Panc1 (cell line): ENCODE results near the gene GNB2. TPM values are rescaled to one million over a fixed set of nuclear protein-coding genes. Genes with fewer than 3 reads are reported as not detected.
"Not testable (repeated sequence)": the region's sequence is repeated elsewhere in the genome, so short reads cannot be mapped to it uniquely, and the experiment has no call there.

Experiments
- ATAC-seq: fragments of 200-7000 bp; cut with Tn5 transposase; 2 replicates; pipeline ENCODE4 v1.9.1; 2020; ENCODE audit warnings: mild to moderate bottlenecking, moderate library complexity
- BruUV-seq: library from RNA; stranded (reverse); fragments of 400-500 nt; replicated peaks from 2 replicates; lab custom pipeline; 2021; lab: Mats Ljungman, UMichigan
- CTCF ChIA-PET: fragments of 300-600 bp; sonication (Branson Sonifier 250); formaldehyde crosslinking; loops from one replicate; lab custom pipeline; 2022; ENCODE audit warnings: antibody characterized with exemption; lab: Charles Lee
- POLR2A ChIA-PET: fragments of 300-600 bp; sonication (Branson Sonifier 250); formaldehyde crosslinking; loops from one replicate; lab custom pipeline; 2022; ENCODE audit warnings: antibody characterized with exemption; lab: Charles Lee
- DNase-seq: peaks from one replicate; pipeline ENCODE4 v3.0.0-alpha.2; 2010; ENCODE audit warnings: low read depth, low spot score
- H3K27ac ChIP-seq: 2 replicates; pipeline ENCODE4 v1.5.1; 2011; ENCODE audit warnings: mild to moderate bottlenecking, low read length, inconsistent platforms
- H3K27me3 ChIP-seq: fragments of 200-500 bp; sonication (Bioruptor generic); 2 replicates; pipeline ENCODE4 v1.6.0; 2014; ENCODE audit warnings: low read length, inconsistent platforms; ENCODE audit not compliant: control insufficient read depth, insufficient read depth
- H3K36me3 ChIP-seq: fragments of 200-500 bp; sonication (Bioruptor generic); 2 replicates; pipeline ENCODE4 v1.5.1; 2014; ENCODE audit warnings: inconsistent platforms, mild to moderate bottlenecking, low read length, moderate library complexity; ENCODE audit not compliant: control insufficient read depth, insufficient read depth
- H3K4me1 ChIP-seq: 2 replicates; pipeline ENCODE4 v1.5.1; 2011; ENCODE audit warnings: inconsistent platforms, mild to moderate bottlenecking, low read length, moderate library complexity; ENCODE audit not compliant: control insufficient read depth, insufficient read depth
- H3K4me3 ChIP-seq, 2 experiments: 2 replicates each; pipeline ENCODE4 v1.5.1; 2011 to 2012; ENCODE audit warnings: low read depth in 2 of 2, low read length in 2 of 2, mild to moderate bottlenecking in 2 of 2, inconsistent platforms in 1 of 2, moderate library complexity in 1 of 2
- H3K9me3 ChIP-seq: fragments of 200-500 bp; sonication (Bioruptor generic); 2 replicates; pipeline ENCODE4 v1.5.1; 2014; ENCODE audit warnings: low read depth, mild to moderate bottlenecking, inconsistent platforms, low read length, moderate library complexity; ENCODE audit not compliant: control insufficient read depth, insufficient read depth
- CTCF ChIP-seq: fragments of 450-650 bp; IDR thresholded peaks from 2 replicates; pipeline ENCODE4 v1.5.1; 2017; ENCODE audit warnings: mild to moderate bottlenecking
- POLR2AphosphoS5 ChIP-seq: IDR thresholded peaks from 2 replicates; pipeline ENCODE4 v1.6.1; 2012; ENCODE audit warnings: mild to moderate bottlenecking, low read depth, low read length, moderate library complexity
- REST ChIP-seq, 2 experiments: IDR thresholded peaks; 2 replicates each; pipeline ENCODE4 v1.6.1; 2011 to 2012; ENCODE audit warnings: low read depth in 2 of 2, control low read depth in 1 of 2, low read length in 1 of 2, mild to moderate bottlenecking in 1 of 2, moderate library complexity in 1 of 2; ENCODE audit not compliant: insufficient read depth in 1 of 2
- SIN3A ChIP-seq: IDR thresholded peaks from 2 replicates; pipeline ENCODE4 v1.6.1; 2012; ENCODE audit warnings: low read depth, mild to moderate bottlenecking, low read length, moderate library complexity, borderline replicate concordance; ENCODE audit not compliant: insufficient read depth
- TCF7L2 ChIP-seq: IDR thresholded peaks from 2 replicates; pipeline ENCODE4 v1.6.1; 2011; ENCODE audit warnings: mild to moderate bottlenecking, low read depth, low read length, inconsistent platforms
- in situ Hi-C: cut with HindIII; loops from 2 replicates; pipeline ENCODE4 v1.10.0; 2016; ENCODE audit warnings: low sequenced_read_pairs, low pct_unique_long_range_greater_than_20kb
- intact Hi-C: fragments of 100-400 bp; cut with micrococcal nuclease; formaldehyde crosslinking; loops from one replicate; pipeline ENCODE4 v1.10.0; 2022; ENCODE audit not compliant: unreplicated experiment
- total RNA-seq: library from RNA; stranded (reverse); gene quantifications from one replicate; pipeline ENCODE4 v1.2.1, GENCODE V29; 2021; ENCODE audit not compliant: unreplicated experiment

GNB2 gene
- total RNA-seq, 1 experiment from 2014 or later = 289 TPM

GRCh38 chr7:100722480-100723212 lies 49.1 kb downstream of the GNB2 start:
- in situ Hi-C loops (loop anchor here (25.0 kb wide), 1 partner anchor 115 kb away; the partner anchor contains the start of gene EPHB4), intact Hi-C loops (loop anchor here (10.0 kb wide), 1 partner anchor 72 kb away; no protein-coding TSS in a partner anchor)
- DNase-seq (no peak), ATAC-seq (no peak)
- ChIA-PET CTCF (no interaction called here), POLR2A (interaction anchor here (0.6 kb wide), 1 partner anchor 183 kb away, joined by 14 read pairs; no protein-coding TSS in a partner anchor)
- Histone ChIP-seq H3K4me1 (0 out of 2 replicates have a peak, but pooled peaks cover 8% of the 10 kb centered on the region), H3K9me3 (no peaks in the 10 kb centered on the region), H3K27ac (no peak overlapping the region), H3K27me3 (no peaks in the 10 kb centered on the region), H3K36me3 (no peaks in the 10 kb centered on the region), H3K4me3 (no peak overlapping the region)
- BruUV-seq = no TSS peak
- no peak for TF ChIP-seq CTCF
- no peak for TF ChIP-seq POLR2AphosphoS5
- no peak for TF ChIP-seq REST (IDR thresholded peaks at IDR 0.05; ENCODE audit: insufficient read depth in 1 of 2, low read depth in 2 of 2, low read length in 1 of 2)
- TF ChIP-seq TCF7L2 = no peak
- no peak for TF ChIP-seq SIN3A

GRCh38 chr7:100723732-100724275 lies 50.3 kb downstream of the GNB2 start:
- TF ChIP-seq TCF7L2 (no peak), POLR2AphosphoS5 (no peak), SIN3A (no peak), REST (IDR thresholded peaks at IDR 0.05; ENCODE audit: insufficient read depth in 1 of 2, low read depth in 2 of 2, low read length in 1 of 2) (no peak), CTCF (no peak)
- POLR2A ChIA-PET = no interaction called here
- no peaks in the 10 kb centered on the region for H3K27me3 ChIP-seq
- ATAC-seq (no peak), DNase-seq (no peak)
- H3K36me3 ChIP-seq = no peaks in the 10 kb centered on the region
- in situ Hi-C loops (loop anchor here (25.0 kb wide), 1 partner anchor 113 kb away; the partner anchor contains the start of gene EPHB4), intact Hi-C loops (loop anchor here (10.0 kb wide), 1 partner anchor 71 kb away; no protein-coding TSS in a partner anchor)
- CTCF ChIA-PET = no interaction called here
- H3K9me3 ChIP-seq = no peaks in the 10 kb centered on the region
- no peak overlapping the region for H3K4me3 ChIP-seq
- H3K27ac ChIP-seq = no peak overlapping the region
- BruUV-seq = no TSS peak
- 0 out of 2 replicates have a peak, but pooled peaks cover 8% of the 10 kb centered on the region for H3K4me1 ChIP-seq

- in situ Hi-C loops = loop anchor here (25.0 kb wide), 1 partner anchor 113 kb away; the partner anchor contains the start of gene EPHB4
- H3K27me3 ChIP-seq, ATAC-seq, POLR2A ChIA-PET, H3K4me3 ChIP-seq, H3K27ac ChIP-seq, BruUV-seq, H3K9me3 ChIP-seq, DNase-seq, H3K4me1 ChIP-seq, H3K36me3 ChIP-seq: not testable (repeated sequence)
- CTCF ChIA-PET = interaction anchor here (0.7 to 3.6 kb wide), 5 partner anchors 13 to 254 kb away, joined by 3 to 23 read pairs (median 6); partner anchors contain the start of gene POP7
- intact Hi-C loops = loop anchor here (10.0 kb wide), 1 partner anchor 70 kb away; no protein-coding TSS in a partner anchor
Observed at GRCh38 chr7:100724364-100724763, 50.8 kb downstream of the GNB2 start.
